H9 (cell line): ENCODE data around the gene HOXD8. TPM values are rescaled to one million over a fixed set of nuclear protein-coding genes. Genes with fewer than 3 reads are reported as not detected.

ENCODE experiments used
- DNase-seq: peaks from one replicate; pipeline ENCODE4 v3.0.0-alpha.2; 2017
- H2AFZ ChIP-seq: one replicate; pipeline ENCODE4 v1.6.1; 2013; ENCODE audit warnings: mild to moderate bottlenecking, low read length, control low read depth, moderate library complexity
- H2AK5ac ChIP-seq: 2 replicates; pipeline ENCODE4 v1.6.1; 2013; ENCODE audit warnings: low read length, control low read depth, mixed read lengths; ENCODE audit not compliant: insufficient read length
- H2BK120ac ChIP-seq: one replicate; pipeline ENCODE4 v1.6.1; 2013; ENCODE audit warnings: low read depth, mild to moderate bottlenecking, low read length, control low read depth, inconsistent platforms; ENCODE audit not compliant: poor library complexity, severe bottlenecking
- H2BK12ac ChIP-seq: 2 replicates; pipeline ENCODE4 v1.6.1; 2013; ENCODE audit warnings: low read length, control low read depth, mixed read lengths, low read depth; ENCODE audit not compliant: insufficient read length
- H2BK15ac ChIP-seq: 2 replicates; pipeline ENCODE4 v1.6.1; 2013; ENCODE audit warnings: low read depth, low read length, control low read depth
- H2BK20ac ChIP-seq: one replicate; pipeline ENCODE4 v1.6.1; 2013; ENCODE audit warnings: low read depth, mild to moderate bottlenecking, low read length, control low read depth, inconsistent platforms; ENCODE audit not compliant: poor library complexity, severe bottlenecking
- H2BK5ac ChIP-seq: 2 replicates; pipeline ENCODE4 v1.6.1; 2013; ENCODE audit warnings: low read length, control low read depth, mixed read lengths; ENCODE audit not compliant: insufficient read length
- H3K14ac ChIP-seq: 2 replicates; pipeline ENCODE4 v1.6.1; 2013; ENCODE audit warnings: low read length, control low read depth; ENCODE audit not compliant: insufficient read depth
- H3K18ac ChIP-seq: 2 replicates; pipeline ENCODE4 v1.6.1; 2013; ENCODE audit warnings: low read depth, mild to moderate bottlenecking, mixed read lengths, low read length, control low read depth; ENCODE audit not compliant: insufficient read length
- H3K23ac ChIP-seq: 2 replicates; pipeline ENCODE4 v1.6.1; 2013; ENCODE audit warnings: low read length, control low read depth, mixed read lengths, low read depth; ENCODE audit not compliant: insufficient read length
- H3K23me2 ChIP-seq: 2 replicates; pipeline ENCODE4 v1.6.1; 2013; ENCODE audit warnings: low read depth, mild to moderate bottlenecking, mixed read lengths, low read length, control low read depth; ENCODE audit not compliant: insufficient read length, poor library complexity, severe bottlenecking
- H3K27ac ChIP-seq: 2 replicates; pipeline ENCODE4 v1.5.1; 2013; ENCODE audit warnings: low read length, control low read depth, mixed read lengths, low read depth; ENCODE audit not compliant: insufficient read length
- H3K27me3 ChIP-seq: 2 replicates; pipeline ENCODE4 v1.6.1; 2013; ENCODE audit warnings: low read length, control low read depth, inconsistent platforms; ENCODE audit not compliant: insufficient read depth
- H3K4ac ChIP-seq: 2 replicates; pipeline ENCODE4 v1.6.1; 2013; ENCODE audit warnings: low read depth, mild to moderate bottlenecking, control low read depth, inconsistent platforms, low read length, moderate library complexity
- H3K4me1 ChIP-seq: 2 replicates; pipeline ENCODE4 v1.6.1; 2013; ENCODE audit warnings: low read length, control low read depth, inconsistent platforms; ENCODE audit not compliant: insufficient read depth
- H3K4me2 ChIP-seq: 2 replicates; pipeline ENCODE4 v1.6.1; 2013; ENCODE audit warnings: low read length, control low read depth, mixed read lengths; ENCODE audit not compliant: insufficient read length, insufficient read depth
- H3K56ac ChIP-seq: 2 replicates; pipeline ENCODE4 v1.6.1; 2013; ENCODE audit warnings: low read depth, mild to moderate bottlenecking, mixed read lengths, low read length, control low read depth; ENCODE audit not compliant: insufficient read length
- H3K79me1 ChIP-seq: 2 replicates; pipeline ENCODE4 v1.6.1; 2013; ENCODE audit warnings: low read depth, mild to moderate bottlenecking, moderate library complexity, low read length, control low read depth, inconsistent platforms; ENCODE audit not compliant: insufficient read depth, poor library complexity, severe bottlenecking
- H3K79me2 ChIP-seq: 2 replicates; pipeline ENCODE4 v1.6.1; 2013; ENCODE audit warnings: low read length, control low read depth, inconsistent platforms; ENCODE audit not compliant: insufficient read depth
- H3K9ac ChIP-seq: 2 replicates; pipeline ENCODE4 v1.6.1; 2013; ENCODE audit warnings: low read length, control low read depth, mixed read lengths; ENCODE audit not compliant: insufficient read length; ENCODE audit errors: extremely low read depth
- H3K9me3 ChIP-seq: one replicate; pipeline ENCODE4 v1.6.1; 2013; ENCODE audit warnings: low read depth, low read length, inconsistent platforms; ENCODE audit not compliant: control insufficient read depth
- H3T11ph ChIP-seq: one replicate; pipeline ENCODE4 v1.6.1; 2013; ENCODE audit warnings: mild to moderate bottlenecking, low read length, control low read depth, inconsistent platforms
- H4K20me1 ChIP-seq: one replicate; pipeline ENCODE4 v1.6.1; 2013; ENCODE audit not compliant: control insufficient read depth, insufficient read length, insufficient read depth
- H4K5ac ChIP-seq: 2 replicates; pipeline ENCODE4 v1.6.1; 2013; ENCODE audit warnings: low read depth, mild to moderate bottlenecking, mixed read lengths, low read length, control low read depth; ENCODE audit not compliant: insufficient read length
- H4K8ac ChIP-seq: replicated peaks from 2 replicates; pipeline ENCODE4 v1.6.1; 2013; ENCODE audit warnings: low read length, control low read depth, mixed read lengths, low read depth; ENCODE audit not compliant: insufficient read length
- H4K91ac ChIP-seq: 2 replicates; pipeline ENCODE4 v1.6.1; 2013; ENCODE audit warnings: low read depth, mild to moderate bottlenecking, moderate library complexity, mixed read lengths, low read length, control low read depth; ENCODE audit not compliant: insufficient read length
- H3K27ac Mint-ChIP-seq, 3 experiments: 2 replicates in 2 of 3; 3 replicates in 1 of 3; pipeline ENCODE4 v1.8.0; 2020 to 2021; ENCODE audit warnings: mixed read lengths in 3 of 3, mild to moderate bottlenecking in 1 of 3, moderate library complexity in 1 of 3
- H3K27me3 Mint-ChIP-seq: 2 replicates; pipeline ENCODE4 v1.8.0; 2021; ENCODE audit warnings: low read depth, mild to moderate bottlenecking, moderate library complexity, mixed read lengths
- H3K36me3 Mint-ChIP-seq, 3 experiments: 2 replicates in 2 of 3; 3 replicates in 1 of 3; pipeline ENCODE4 v1.8.0; 2020 to 2021; ENCODE audit warnings: low read depth in 3 of 3, mixed read lengths in 3 of 3; ENCODE audit not compliant: insufficient read depth in 1 of 3
- H3K4me1 Mint-ChIP-seq, 2 experiments: 2 replicates each; pipeline ENCODE4 v1.8.0; 2020; ENCODE audit warnings: mixed read lengths in 2 of 2
- H3K4me3 Mint-ChIP-seq, 2 experiments: 2 replicates in 1 of 2; 3 replicates in 1 of 2; pipeline ENCODE4 v1.8.0; 2020 to 2021; ENCODE audit warnings: mild to moderate bottlenecking in 2 of 2, mixed read lengths in 2 of 2, moderate library complexity in 1 of 2
- H3K9me3 Mint-ChIP-seq, 2 experiments: 2 replicates in 1 of 2; 3 replicates in 1 of 2; pipeline ENCODE4 v1.8.0; 2020; ENCODE audit warnings: mild to moderate bottlenecking in 2 of 2, mixed read lengths in 2 of 2, moderate library complexity in 1 of 2
- CTCF ChIP-seq: fragments of 200-600 bp; sonication (generic); conservative IDR thresholded peaks from 3 replicates; pipeline ENCODE4 v1.8.0; 2021; ENCODE audit warnings: antibody characterized with exemption, mild to moderate bottlenecking
- WGBS: extraction: QIAGEN DNeasy Blood & Tissue Kit; methylation state at CpG from one replicate; pipeline ENCODE4 v1.1.7; 2013; ENCODE audit warnings: missing lambda C conversion rate, low lambda C conversion rate, mixed read lengths; ENCODE audit not compliant: insufficient read length; ENCODE audit errors: extremely low coverage; 5-methylcytosine and 5-hydroxymethylcytosine counted together
- total RNA-seq: library from RNA; stranded (reverse); gene quantifications from 2 replicates; pipeline ENCODE4 v1.2.1, GENCODE V29; 2021

The HOXD8 gene
- total RNA-seq, 1 experiment from 2014 or later, result not detected

GRCh38 chr2:176117823-176118371 lies 11.6 kb upstream of the HOXD8 start:
- no CpG with 5 or more reads among the region's 11 CpGs for WGBS
- peaks cover 4% of the 10 kb centered on the region for H4K20me1 ChIP-seq
- DNase-seq, result peak; percentile 17
- no peak overlapping the region for H3K14ac ChIP-seq
- no peak overlapping the region for H2BK5ac ChIP-seq
- no peak overlapping the region for H3T11ph ChIP-seq
- H3K4ac ChIP-seq, result no peak overlapping the region
- H3K36me3 Mint-ChIP-seq, result peaks cover 0 to 3% (median 0%) of the 10 kb centered on the region in 3 experiments; a peak in 2 of 7 replicates
- no peak overlapping the region for H2BK15ac ChIP-seq
- no peaks in the 10 kb centered on the region for H3K79me1 ChIP-seq
- peaks cover 0 to 11% of the 10 kb centered on the region in 2 experiments; a peak in 2 of 4 replicates for H3K4me1 Mint-ChIP-seq
- H4K91ac ChIP-seq, result no peak overlapping the region
- no peak overlapping the region for H3K56ac ChIP-seq
- no peaks in the 10 kb centered on the region for H3K9me3 ChIP-seq
- H2AFZ ChIP-seq, result no peak overlapping the region
- no peak overlapping the region for H3K23ac ChIP-seq
- H3K23me2 ChIP-seq, result peaks cover 2% of the 10 kb centered on the region
- H2AK5ac ChIP-seq, result no peak overlapping the region
- no peak for TF ChIP-seq CTCF
- H3K4me3 Mint-ChIP-seq, result peak overlapping the region in 1 of 2 experiments; percentile 9; a peak in 1 of 5 replicates
- no peak overlapping the region for H3K9ac ChIP-seq
- peaks cover 100% of the 10 kb centered on the region for H3K27me3 Mint-ChIP-seq
- H2BK20ac ChIP-seq, result no peak overlapping the region
- H3K9me3 Mint-ChIP-seq, result peaks cover 10 to 23% of the 10 kb centered on the region in 2 experiments
- H3K18ac ChIP-seq, result no peak overlapping the region
- H3K27ac Mint-ChIP-seq, result no peak overlapping the region
- H2BK120ac ChIP-seq, result no peak overlapping the region
- H2BK12ac ChIP-seq, result no peak overlapping the region
- H4K5ac ChIP-seq, result no peak overlapping the region
- no peaks in the 10 kb centered on the region for H3K4me1 ChIP-seq
- H4K8ac ChIP-seq, result no peak overlapping the region
- H3K79me2 ChIP-seq, result no peaks in the 10 kb centered on the region
- no peak overlapping the region for H3K4me2 ChIP-seq
- H3K27ac ChIP-seq, result no peak overlapping the region
- H3K27me3 ChIP-seq, result peaks cover 98% of the 10 kb centered on the region
